ENCODE measurements around the gene KHK. TPM values are rescaled to one million over a fixed set of nuclear protein-coding genes. Genes with fewer than 3 reads are reported as not detected.

KHK gene
- total RNA-seq, 1 experiment from 2014 or later: 5.7 TPM

GRCh38 chr2:27080603-27080936, 6.0 kb upstream of the KHK start:
- DNase-seq (ENCODE audit: low read depth): no peak

GRCh38 chr2:27081984-27082772, 4.4 kb upstream of the KHK start:
- no peak for DNase-seq (ENCODE audit: low read depth)

- DNase-seq (ENCODE audit: low read depth): no peak
Measured at GRCh38 chr2:27082773-27083409, 3.7 kb upstream of the KHK start.

GRCh38 chr2:27083410-27084296, 2.9 kb upstream of the KHK start:
- no peak for DNase-seq (ENCODE audit: low read depth)

- no peak for DNase-seq (ENCODE audit: low read depth)
Measured at GRCh38 chr2:27084297-27085061, 2.1 kb upstream of the KHK start.

- no peak for DNase-seq (ENCODE audit: low read depth)
Measured at GRCh38 chr2:27085062-27085672, 1.4 kb upstream of the KHK start.

- DNase-seq (ENCODE audit: low read depth): no peak
Measured at GRCh38 chr2:27085673-27086089, 891 bp upstream of the KHK start.

- peak; percentile 92 for DNase-seq (ENCODE audit: low read depth)
Measured at GRCh38 chr2:27086090-27086723, 365 bp upstream of the KHK start.

GRCh38 chr2:27087823-27088410, 1.3 kb downstream of the KHK start:
- DNase-seq (ENCODE audit: low read depth): no peak

- DNase-seq (ENCODE audit: low read depth): no peak
Measured at GRCh38 chr2:27088634-27089033, 2.1 kb downstream of the KHK start.

GRCh38 chr2:27089111-27089954, 2.8 kb downstream of the KHK start:
- no peak for DNase-seq (ENCODE audit: low read depth)

GRCh38 chr2:27091746-27092695, 5.4 kb downstream of the KHK start:
- no peak for DNase-seq (ENCODE audit: low read depth)

GRCh38 chr2:27092696-27093429, 6.3 kb downstream of the KHK start:
- no peak for DNase-seq (ENCODE audit: low read depth)

- DNase-seq (ENCODE audit: low read depth): no peak
Measured at GRCh38 chr2:27093430-27094352, 7.1 kb downstream of the KHK start.

GRCh38 chr2:27094353-27094984, 7.9 kb downstream of the KHK start:
- no peak for DNase-seq (ENCODE audit: low read depth)

- no peak for DNase-seq (ENCODE audit: low read depth)
Measured at GRCh38 chr2:27095427-27095744, 8.8 kb downstream of the KHK start.

Measured in HT1080 (cell line).